HL-60/S4 treated with phorbol 12-myristate 13-acetate at 8.2 ng/mL for 4 days and 3 days (cell line): Measurements from ENCODE around the gene TMCO6.

Experiments used
- in situ Hi-C: fragments of 300-500 bp; cut with MboI; formaldehyde crosslinking; loops from 2 replicates; pipeline ENCODE4 v1.15.0; 2022; ENCODE audit warnings: low sequenced_read_pairs

TMCO6 gene

GRCh38 chr5:140672455-140673186 is 33.4 kb downstream of the TMCO6 start:
- in situ Hi-C loops, result no loop called here

GRCh38 chr5:140673187-140673976 is 34.1 kb downstream of the TMCO6 start, which contains the start of gene DND1:
TSS of gene DND1 (minus strand) at chr5:140673576. CDS start at chr5:140673542, 34 bp downstream.
- in situ Hi-C loops, result no loop called here

GRCh38 chr5:140674211-140674610 is 35.0 kb downstream of the TMCO6 start:
- in situ Hi-C loops, result no loop called here

- in situ Hi-C loops, result no loop called here
Observed at GRCh38 chr5:140674629-140675028, 35.4 kb downstream of the TMCO6 start.

GRCh38 chr5:140677947-140678346 is 38.7 kb downstream of the TMCO6 start:
- in situ Hi-C loops, result no loop called here

- in situ Hi-C loops, result no loop called here
Observed at GRCh38 chr5:140678993-140679392, 39.7 kb downstream of the TMCO6 start.

- in situ Hi-C loops, result no loop called here
Observed at GRCh38 chr5:140690376-140690932, 51.2 kb downstream of the TMCO6 start.

GRCh38 chr5:140690941-140691924 is 52.0 kb downstream of the TMCO6 start, which contains the start of the genes HARS1 and HARS2:
TSS of gene HARS1 (minus strand) at chr5:140691370. CDS start at chr5:140691304, 66 bp downstream.
TSS of gene HARS2 (plus strand) at chr5:140691455. CDS start at chr5:140691649, 194 bp downstream.
- in situ Hi-C loops, result no loop called here

GRCh38 chr5:140694276-140694675 is 55.0 kb downstream of the TMCO6 start:
- in situ Hi-C loops, result no loop called here
